Measurements from ENCODE around the gene AMOTL1. TPM values are rescaled to one million over a fixed set of nuclear protein-coding genes. Genes with fewer than 3 reads are reported as not detected.

Gene AMOTL1
- total and polyA plus RNA-seq, 2 donors (not counting 3 experiments of a cell fraction or from before 2014, with no cell fraction given): 12.5 to 37.8 TPM

GRCh38 chr11:94762208-94762607 is 5.9 kb upstream of the AMOTL1 start:
- BruUV-seq (replicated peaks): no TSS peak
- Histone ChIP-seq H3K9me1 (replicated peaks; ENCODE audit: control insufficient read depth, extremely low read depth, insufficient read depth, low read length) (no peaks in the 10 kb centered on the region), H3K4me1 (ENCODE audit: control insufficient read depth, extremely low read depth, insufficient read depth, low read length) (peaks cover under 1% of the 10 kb centered on the region), H4K20me1 (replicated peaks; ENCODE audit: control insufficient read depth, extremely low read depth, insufficient read depth, low read length) (no peaks in the 10 kb centered on the region), H3K4me3 (replicated peaks in 1 of 3; ENCODE audit: insufficient read depth in 1 of 3, low read depth in 1 of 3, low read length in 3 of 3) (no peak overlapping the region), H3K27ac (ENCODE audit: insufficient read depth, low read depth, low read length) (no peak overlapping the region), H3K9me3 (replicated peaks; ENCODE audit: control insufficient read depth, insufficient read depth, low read length) (no peaks in the 10 kb centered on the region), H3K36me3 (ENCODE audit: control insufficient read depth in 2 of 2, extremely low read depth in 1 of 2, insufficient read depth in 2 of 2, low read length in 2 of 2) (no peaks in the 10 kb centered on the region), H3K79me2 (ENCODE audit: control insufficient read depth, insufficient read depth, low read length) (no peaks in the 10 kb centered on the region), H2AFZ (ENCODE audit: low read depth, low read length) (no peak overlapping the region), H3K27me3 (ENCODE audit: control insufficient read depth in 2 of 2, insufficient read depth in 2 of 2, low read length in 2 of 2) (no peaks in the 10 kb centered on the region), H3K9ac (replicated peaks; ENCODE audit: extremely low read depth, insufficient read depth, low read length) (no peak overlapping the region), H3K4me2 (ENCODE audit: insufficient read depth, low read length) (no peak overlapping the region)
- FAIRE-seq: peak; percentile 33
- ChIA-PET POLR2A (no interaction called here), CTCF (interaction anchor here (0.6 to 2.7 kb wide), 25 partner anchors 12 to 244 kb away, joined by 3 to 83 read pairs (median 4); no protein-coding TSS in a partner anchor)
- dilution Hi-C loops (cut with MboI; ENCODE audit: extremely low pct_ligation_motif_present, low sequenced_read_pairs) (no loop called here), intact Hi-C loops (cut with micrococcal nuclease) (loop anchor here (1.0 to 10.0 kb wide), 3 partner anchors 139 to 243 kb away; partner anchors contain the start of gene FUT4)
- DNase-seq (ENCODE audit: low read depth, low spot score): peak; percentile 47
- TF ChIP-seq CTCF (IDR thresholded peaks at IDR 0.05; ENCODE audit: extremely low read depth in 1 of 2, insufficient read depth in 1 of 2, low read depth in 1 of 2, low read length in 2 of 2) (peak; percentile 52 to 58), POLR2AphosphoS5 (IDR thresholded peaks at IDR 0.05; ENCODE audit: insufficient read depth, low read depth, low read length) (no peak)

- DNase-seq (ENCODE audit: low read depth, low spot score) (no peak), FAIRE-seq (no peak)
- no peaks in the 10 kb centered on the region for H3K36me3 ChIP-seq (ENCODE audit: control insufficient read depth in 2 of 2, extremely low read depth in 1 of 2, insufficient read depth in 2 of 2, low read length in 2 of 2)
- no peaks in the 10 kb centered on the region for H4K20me1 ChIP-seq (replicated peaks; ENCODE audit: control insufficient read depth, extremely low read depth, insufficient read depth, low read length)
- H3K79me2 ChIP-seq (ENCODE audit: control insufficient read depth, insufficient read depth, low read length): no peaks in the 10 kb centered on the region
- H3K9me1 ChIP-seq (replicated peaks; ENCODE audit: control insufficient read depth, extremely low read depth, insufficient read depth, low read length): no peaks in the 10 kb centered on the region
- dilution Hi-C loops (cut with MboI; ENCODE audit: extremely low pct_ligation_motif_present, low sequenced_read_pairs) (no loop called here), intact Hi-C loops (cut with micrococcal nuclease) (loop anchor here (1.0 to 10.0 kb wide), 3 partner anchors 140 to 244 kb away; partner anchors contain the start of gene FUT4)
- TF ChIP-seq GATA2 (IDR thresholded peaks at IDR 0.05; ENCODE audit: insufficient read depth, insufficient read length, low read depth, low read length) (no peak), POLR2A (IDR thresholded peaks at IDR 0.05; ENCODE audit: low read depth, low read length) (no peak), CTCF (IDR thresholded peaks at IDR 0.05; ENCODE audit: extremely low read depth in 1 of 2, insufficient read depth in 1 of 2, low read depth in 1 of 2, low read length in 2 of 2) (no peak), MAX (IDR thresholded peaks at IDR 0.05; ENCODE audit: insufficient read depth, insufficient read length) (no peak), POLR2AphosphoS5 (IDR thresholded peaks at IDR 0.05; ENCODE audit: insufficient read depth, low read depth, low read length) (no peak), MYC (IDR thresholded peaks at IDR 0.05; ENCODE audit: low read depth, low read length) (no peak), EZH2 (IDR thresholded peaks at IDR 0.05; ENCODE audit: borderline replicate concordance, low read depth, low read length, severe bottlenecking) (no peak), FOS (IDR thresholded peaks at IDR 0.05; ENCODE audit: borderline replicate concordance, insufficient read depth, low read length) (no peak)
- CTCF ChIA-PET: interaction anchor here (1.3 to 2.7 kb wide), 5 partner anchors 17 to 244 kb away, joined by 4 to 83 read pairs (median 8); no protein-coding TSS in a partner anchor
- H2AFZ ChIP-seq (ENCODE audit: low read depth, low read length): no peak overlapping the region
- POLR2A ChIA-PET: no interaction called here
- no peak overlapping the region for H3K4me3 ChIP-seq (replicated peaks in 1 of 3; ENCODE audit: insufficient read depth in 1 of 3, low read depth in 1 of 3, low read length in 3 of 3)
- H3K4me2 ChIP-seq (ENCODE audit: insufficient read depth, low read length): no peak overlapping the region
- H3K27me3 ChIP-seq (ENCODE audit: control insufficient read depth in 2 of 2, insufficient read depth in 2 of 2, low read length in 2 of 2): no peaks in the 10 kb centered on the region
- no TSS peak for BruUV-seq (replicated peaks)
- H3K27ac ChIP-seq (ENCODE audit: insufficient read depth, low read depth, low read length): no peak overlapping the region
- H3K9me3 ChIP-seq (replicated peaks; ENCODE audit: control insufficient read depth, insufficient read depth, low read length): no peaks in the 10 kb centered on the region
- peaks cover 3% of the 10 kb centered on the region for H3K4me1 ChIP-seq (ENCODE audit: control insufficient read depth, extremely low read depth, insufficient read depth, low read length)
- H3K9ac ChIP-seq (replicated peaks; ENCODE audit: extremely low read depth, insufficient read depth, low read length): no peak overlapping the region
Observed at GRCh38 chr11:94762995-94763394, 5.2 kb upstream of the AMOTL1 start.

All from endothelial cell of umbilical vein (primary cell).